Stimulated activated CD8-positive, alpha-beta memory T cell treated with anti-CD3 and anti-CD28 coated beads, Interleukin-12 subunit alpha, Interleukin-12 subunit beta, amount 100 ng/mL, for 1 hour (primary cell): Measurements from ENCODE around the gene TSC22D2.

ENCODE experiments used
- DNase-seq: peaks from one replicate; pipeline ENCODE4 v3.0.0-alpha.2; 2020; ENCODE audit warnings: low read depth

The TSC22D2 gene

DNA sequence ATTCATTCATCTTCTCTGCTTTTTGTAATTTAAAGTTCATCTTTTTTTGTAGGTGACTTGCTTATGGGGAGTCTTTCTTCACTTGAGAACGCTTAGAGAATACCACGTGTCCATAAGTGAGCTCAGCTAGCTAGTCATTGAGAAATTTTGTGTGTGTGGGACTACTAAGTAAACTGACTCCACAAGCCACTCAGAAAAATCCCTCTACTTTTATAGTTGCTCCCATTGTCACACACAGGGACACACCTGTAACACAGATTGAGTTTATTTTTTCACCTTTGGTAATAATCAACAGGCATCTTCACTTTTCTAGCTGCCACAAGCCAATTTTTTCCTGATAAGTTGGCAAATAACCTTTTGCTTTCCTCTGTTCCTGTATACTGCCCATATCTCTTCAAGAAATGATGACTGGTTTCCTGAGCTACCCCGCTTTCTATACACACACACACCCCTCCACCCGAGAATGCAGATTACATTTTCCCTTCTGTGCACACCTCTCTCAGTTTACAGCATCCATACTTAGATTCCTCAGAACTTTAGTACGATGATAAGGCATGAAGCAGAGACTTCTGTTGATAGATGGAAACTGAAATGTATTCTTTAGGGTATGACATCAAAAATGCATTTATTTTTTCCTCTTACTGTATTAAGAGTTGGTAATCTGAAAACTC, 4.6 kb downstream of the TSC22D2 start:
- DNase-seq: no peak

DNA sequence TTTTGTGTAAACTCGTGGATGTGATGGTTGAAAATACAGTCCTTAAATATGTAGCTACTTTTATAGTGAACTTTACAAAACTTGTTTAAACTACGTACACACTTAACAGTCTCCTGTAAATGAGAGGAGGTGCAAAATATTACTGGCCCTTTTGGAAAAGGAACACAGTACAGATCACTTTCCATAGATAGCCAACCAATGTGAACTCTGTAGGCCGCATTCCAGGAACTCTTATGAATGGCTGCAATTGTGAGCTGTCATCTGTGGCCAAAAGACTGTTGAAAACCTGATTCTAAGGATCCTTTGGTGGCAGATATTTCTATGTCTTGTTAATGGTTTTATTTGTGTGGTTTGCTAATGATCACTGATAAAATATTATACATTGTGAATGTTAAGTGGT, 6.2 kb downstream of the TSC22D2 start:
- DNase-seq: no peak

DNA sequence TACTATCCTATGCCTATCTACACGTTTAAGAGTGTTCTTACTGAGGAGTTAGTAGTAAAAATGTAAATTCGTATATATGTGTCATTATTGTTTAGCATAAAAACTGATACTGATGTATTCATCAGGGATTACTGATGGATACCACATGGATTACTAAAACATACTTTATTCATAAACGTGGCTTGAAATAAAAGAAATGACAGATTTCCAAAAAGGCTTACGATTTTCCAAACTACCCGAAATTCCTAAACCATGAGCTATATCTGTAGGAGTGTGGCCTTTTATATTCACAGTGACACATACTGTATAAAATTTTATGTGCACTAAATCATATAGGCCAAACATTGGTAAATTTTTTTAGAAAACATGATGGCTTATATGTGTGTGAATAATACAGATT, 6.9 kb downstream of the TSC22D2 start:
- DNase-seq: no peak

DNA sequence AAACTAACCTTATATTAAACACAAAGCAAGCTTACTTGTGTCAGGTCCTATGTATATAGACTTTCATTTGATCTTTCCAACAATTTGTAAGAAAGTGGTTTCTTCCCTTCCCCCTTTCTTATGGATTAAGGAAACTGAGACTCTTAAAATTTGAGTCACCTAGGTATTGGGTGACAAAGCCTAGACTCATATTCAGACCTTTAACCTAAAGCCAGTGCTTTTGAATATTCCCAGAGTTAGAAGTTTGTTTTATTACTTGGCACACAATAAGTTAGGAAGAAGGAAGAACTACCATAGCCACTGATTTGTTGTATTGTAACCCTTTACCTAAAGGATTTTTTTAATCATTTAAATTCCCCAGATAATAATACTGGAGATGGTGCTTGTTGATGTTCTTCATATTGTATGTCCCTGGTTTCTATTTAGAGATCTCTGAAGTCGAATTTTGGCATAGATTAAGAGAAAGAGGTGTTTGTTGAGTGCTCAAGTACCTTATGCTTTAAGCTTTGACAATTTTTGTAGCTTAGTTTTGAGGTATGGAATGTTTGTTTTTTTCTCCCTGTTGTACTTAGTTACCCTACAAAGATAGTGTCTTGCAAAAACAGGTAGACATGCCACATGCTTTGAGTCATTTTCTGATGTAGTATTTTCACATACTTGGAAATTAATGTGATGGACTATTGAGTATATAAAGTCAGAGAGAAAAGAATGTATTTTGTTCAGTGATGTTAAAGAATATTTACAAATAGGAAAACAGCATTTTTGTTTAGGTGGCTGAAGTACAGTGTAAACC, 11.2 kb downstream of the TSC22D2 start:
- no peak for DNase-seq

DNA sequence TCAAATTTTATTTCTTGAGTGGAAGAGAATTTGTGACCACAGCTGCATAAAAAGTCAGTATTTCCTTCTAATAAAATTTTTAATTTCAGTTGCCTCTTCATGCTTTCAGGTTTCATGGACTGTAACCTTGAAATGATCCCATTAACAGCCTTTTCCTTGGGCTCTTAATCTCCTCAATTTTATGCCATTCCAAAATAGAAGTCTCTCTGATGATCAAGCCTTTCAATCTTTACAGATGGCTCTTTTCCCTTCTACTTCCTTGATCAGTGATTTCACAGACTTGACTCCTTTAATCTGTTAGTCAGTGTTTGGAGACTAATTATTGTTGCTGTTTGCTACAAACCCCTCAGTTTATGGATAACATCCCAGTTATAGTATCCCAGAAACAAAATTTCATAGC, 11.9 kb downstream of the TSC22D2 start:
- DNase-seq: no peak

DNA sequence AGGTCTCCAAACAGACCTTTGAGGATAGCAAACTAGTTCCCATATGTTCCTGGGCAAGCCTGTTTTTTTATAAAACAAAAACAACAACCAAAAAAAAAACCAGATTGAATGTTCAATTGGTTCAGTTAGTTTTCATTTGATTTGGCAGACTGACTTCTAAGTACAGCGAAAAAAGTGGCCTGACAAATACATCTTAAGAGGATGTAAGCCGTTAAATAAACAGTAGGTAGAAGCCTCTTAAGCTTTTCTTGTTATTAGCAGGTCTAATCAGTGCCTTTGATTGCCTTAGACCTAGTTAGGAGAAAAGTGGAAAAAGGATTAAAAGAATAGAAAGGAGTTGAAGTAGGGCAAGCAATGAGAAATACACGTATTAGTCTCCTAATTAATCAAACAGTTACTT, 13.2 kb downstream of the TSC22D2 start:
- no peak for DNase-seq

DNA sequence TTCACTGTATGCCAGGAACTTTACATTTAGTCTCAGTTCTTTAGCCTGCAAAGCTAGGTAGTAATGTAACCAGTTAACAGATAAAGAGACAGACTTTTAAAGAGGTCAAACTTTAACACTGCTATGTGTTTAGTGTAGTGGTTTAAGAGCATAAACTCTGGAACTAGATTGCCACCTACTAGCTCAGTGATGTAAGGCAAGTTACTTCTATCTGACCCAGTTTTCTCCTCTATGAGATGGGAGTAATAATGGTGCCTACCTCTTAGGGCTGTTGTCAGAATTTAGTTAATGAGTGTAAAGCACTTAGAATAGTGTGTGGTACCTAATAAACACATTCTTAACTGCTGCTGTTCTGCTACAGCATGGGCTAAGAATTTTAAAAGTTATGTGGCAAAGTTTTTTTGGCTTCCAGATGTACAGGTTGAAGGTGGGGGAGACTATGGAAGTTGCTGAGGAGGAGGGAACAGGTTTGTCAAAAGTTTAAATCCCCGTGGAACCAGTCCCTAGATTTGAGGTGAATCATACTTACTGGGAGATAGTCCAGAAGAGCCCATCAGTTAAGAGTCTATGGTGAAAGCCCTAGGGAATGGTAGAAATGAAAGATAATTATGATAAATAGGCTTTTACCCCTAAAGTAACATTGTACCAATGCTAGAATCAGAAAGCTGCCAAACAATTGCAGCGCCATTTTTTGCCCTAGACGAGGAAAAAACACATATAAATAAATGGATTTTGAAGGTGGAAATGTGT, 13.9 kb downstream of the TSC22D2 start:
- DNase-seq: no peak

DNA sequence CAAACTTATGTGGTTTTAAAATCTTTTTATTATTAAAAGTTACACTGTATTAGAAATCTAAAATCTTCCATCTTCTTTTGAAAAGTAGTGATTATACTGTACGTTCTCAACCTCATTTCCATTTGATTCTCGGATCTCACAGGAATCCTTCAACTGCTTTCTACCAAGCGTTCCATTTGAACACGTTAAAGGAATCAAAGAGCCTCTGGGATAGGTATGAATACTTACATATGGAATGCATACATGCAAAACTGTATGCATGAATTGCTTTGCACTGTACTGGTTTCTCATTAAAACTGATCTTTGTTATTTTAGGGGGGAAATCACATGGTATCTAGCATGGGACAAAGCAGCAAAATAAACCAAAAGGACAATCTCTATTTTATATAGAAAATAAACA, 14.8 kb downstream of the TSC22D2 start:
- no peak for DNase-seq

DNA sequence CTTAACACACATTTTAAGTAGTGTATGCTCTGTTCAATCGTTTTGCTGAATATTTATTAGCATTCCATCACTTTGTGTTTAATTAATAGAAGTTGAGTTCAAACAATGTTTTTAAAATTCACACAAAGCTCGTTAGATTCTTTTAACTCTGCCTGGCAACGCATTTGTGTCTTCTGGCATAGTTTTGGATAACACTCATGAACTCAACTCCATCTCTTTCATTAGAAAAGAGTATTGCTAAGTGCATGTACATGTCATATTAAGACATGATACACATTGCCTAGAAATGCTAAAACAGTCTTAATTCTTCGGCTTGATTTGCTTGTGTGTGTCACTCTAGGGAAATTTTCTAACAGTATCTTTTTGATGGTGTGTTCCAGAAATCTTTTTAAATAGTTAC, 15.7 kb downstream of the TSC22D2 start:
- no peak for DNase-seq

DNA sequence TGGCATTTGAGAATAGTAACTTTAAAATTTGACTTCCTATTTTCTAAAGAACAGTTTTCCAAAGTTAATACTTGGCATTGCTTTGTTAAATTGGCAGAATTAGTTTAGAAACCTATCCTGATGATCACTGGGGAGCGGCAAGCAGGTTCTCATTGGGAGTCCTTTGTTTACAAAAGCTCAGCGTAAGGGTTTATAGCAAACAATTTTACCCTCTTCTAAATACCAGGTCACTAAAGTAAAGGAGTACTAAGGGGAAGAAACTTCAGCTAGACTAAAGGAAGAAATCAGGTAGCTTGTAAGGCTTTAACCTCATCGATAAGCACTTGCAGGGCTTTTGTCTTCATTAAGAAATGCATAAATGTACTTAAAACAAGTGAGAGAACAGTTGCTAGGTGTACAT, 18.2 kb downstream of the TSC22D2 start:
- no peak for DNase-seq

DNA sequence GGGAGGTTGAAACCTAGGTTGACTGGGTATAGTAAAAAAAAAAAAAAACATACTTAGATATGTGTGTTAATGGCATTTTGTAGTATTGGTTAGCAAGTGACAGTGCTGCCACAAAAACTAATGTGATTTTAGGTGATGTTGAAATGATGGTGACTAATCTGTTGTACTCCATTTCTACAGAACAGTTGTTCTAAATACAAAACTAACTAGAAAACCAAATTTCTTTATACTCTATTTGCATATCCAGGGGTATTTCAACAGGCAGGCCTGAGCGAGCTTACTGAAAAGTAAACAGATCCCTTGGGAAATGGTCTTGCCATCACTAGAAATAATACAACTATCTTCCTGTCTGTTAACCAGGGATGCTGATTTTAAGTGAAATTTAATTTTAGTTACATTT, 20.5 kb downstream of the TSC22D2 start:
- no peak for DNase-seq

DNA sequence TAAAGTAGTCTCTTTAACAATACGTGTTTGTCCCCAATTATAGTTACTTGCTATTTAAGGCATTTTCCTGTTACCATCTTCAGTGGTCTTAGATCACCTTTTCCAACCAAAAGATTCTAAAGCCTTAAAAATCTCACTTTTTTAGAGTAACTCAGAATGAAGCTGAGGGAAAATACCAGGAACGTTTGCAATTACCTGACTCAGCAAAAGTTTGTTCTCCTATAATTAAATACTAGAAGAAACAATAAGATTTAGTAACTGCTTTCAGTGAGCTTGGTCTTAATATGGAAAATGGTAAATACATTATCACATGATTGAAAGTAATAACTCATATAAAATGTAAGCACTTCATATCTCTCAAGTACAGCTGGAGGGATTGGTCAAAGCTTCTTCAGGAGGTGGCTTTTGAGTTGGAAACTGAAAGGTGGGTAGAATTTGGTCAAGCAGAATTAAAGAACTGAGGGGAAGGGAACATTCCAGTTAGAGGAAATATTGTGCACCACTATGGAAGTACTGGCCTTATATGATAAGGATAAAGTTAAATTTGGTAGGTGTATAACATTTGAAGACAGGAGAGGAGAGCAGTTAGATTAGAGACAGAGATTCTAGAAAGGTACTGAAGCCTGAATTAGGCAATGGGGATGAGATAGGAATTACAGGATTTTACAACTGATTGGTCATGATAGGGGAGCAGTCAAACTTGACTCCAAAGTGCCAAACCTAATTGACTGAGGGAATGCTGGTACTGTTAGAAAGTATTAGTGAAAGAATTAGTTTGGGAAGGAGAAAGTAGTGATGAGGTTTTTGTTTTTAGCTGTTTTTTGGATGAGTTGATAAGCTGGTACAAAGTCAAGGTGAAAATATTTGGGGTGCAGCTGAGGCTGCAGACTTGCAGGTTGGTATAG, 21.9 kb downstream of the TSC22D2 start:
- no peak for DNase-seq

DNA sequence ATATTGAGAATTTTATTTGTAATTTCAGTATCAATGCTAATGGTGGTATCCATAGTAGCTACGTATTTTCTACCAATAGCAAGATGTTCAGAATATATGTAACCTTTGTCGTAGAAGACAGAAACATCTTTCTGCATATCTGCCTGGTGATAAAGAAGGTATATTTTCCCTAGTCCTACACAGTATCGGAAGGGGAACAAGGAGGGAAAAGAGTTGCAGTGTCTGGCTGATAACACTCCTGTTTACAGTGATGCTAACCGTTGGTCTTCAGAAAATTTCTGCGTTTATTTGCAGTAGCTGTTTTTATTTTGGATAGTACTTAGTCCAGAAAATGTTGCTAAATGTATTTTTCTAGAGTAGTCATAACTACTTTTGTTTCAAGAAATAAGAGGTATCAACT, 25.2 kb downstream of the TSC22D2 start:
- no peak for DNase-seq

DNA sequence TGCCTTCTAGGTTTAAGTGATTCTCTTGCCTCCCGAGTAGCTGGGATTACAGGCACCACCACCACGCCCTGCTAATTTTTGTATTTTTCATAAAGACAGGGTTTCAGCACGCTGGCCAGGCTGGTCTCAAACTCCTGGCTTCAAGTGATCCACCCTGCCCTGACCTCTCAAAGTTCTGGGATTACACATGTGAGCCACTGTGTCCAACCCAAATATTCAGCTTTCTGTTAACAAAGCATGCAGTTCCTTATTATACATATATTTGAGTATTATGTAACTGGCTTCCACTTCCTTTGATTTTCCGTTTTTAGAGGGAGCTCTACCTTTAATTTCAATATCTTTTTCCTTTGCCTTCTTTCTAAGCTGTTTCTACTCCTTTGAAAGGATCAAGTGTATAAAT, 26.1 kb downstream of the TSC22D2 start:
- no peak for DNase-seq

DNA sequence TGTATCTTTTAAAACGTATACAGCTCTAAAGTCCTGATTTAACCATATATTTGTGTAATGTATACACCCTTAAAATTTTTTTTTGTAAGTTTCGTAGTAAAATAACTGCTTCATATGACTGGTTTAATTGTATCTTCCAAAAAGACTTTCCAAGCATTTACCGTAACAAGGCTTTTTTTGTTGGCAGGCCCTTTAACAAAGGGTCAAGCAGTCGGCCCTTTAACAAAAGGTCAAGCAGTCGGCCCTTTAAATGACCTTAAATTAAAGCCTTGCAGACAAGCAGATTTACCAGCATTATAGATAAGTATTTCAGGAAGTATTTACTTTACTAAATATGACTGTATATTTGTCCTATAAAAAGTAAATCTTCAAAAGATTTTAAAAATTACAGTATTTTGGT, 28.1 kb downstream of the TSC22D2 start:
- DNase-seq: no peak

DNA sequence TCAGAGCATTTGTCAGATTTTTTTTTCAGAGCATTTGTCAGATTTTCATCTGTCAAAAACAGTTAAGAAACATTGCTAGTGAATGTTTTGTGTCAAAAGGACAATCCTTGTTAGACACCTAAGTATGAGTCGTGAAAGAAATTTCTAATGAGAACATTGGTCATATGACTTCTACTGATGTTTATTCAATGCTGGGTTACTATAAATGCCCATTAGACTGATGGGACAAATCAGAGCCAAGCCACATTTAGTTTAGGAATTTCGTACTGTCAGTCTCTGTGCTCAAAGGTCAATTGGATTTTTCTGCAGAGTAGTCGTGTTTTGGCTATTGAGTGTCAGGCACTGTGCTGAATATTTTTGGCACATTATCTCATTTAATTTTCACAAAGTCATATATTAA, 31.6 kb downstream of the TSC22D2 start:
- no peak for DNase-seq

DNA sequence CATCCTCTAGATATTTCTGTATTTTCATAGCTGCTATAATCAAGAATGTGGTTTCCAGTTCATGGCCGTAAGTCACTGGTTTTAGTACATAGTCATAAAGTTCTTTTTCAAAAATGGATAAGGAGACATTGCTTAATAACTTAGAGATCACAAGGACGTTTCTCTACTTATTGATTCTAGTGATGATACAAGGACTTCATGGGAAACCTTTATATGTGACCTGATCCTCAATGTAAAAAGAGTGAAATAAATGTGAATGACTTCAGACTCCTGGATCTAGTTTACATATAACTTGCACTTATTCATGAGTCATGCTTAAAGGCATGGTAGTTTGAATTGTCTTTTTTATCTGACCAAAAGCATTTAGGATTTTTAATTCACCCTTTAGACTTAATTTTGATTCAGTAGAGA, 35.2 kb downstream of the TSC22D2 start:
- DNase-seq: no peak

DNA sequence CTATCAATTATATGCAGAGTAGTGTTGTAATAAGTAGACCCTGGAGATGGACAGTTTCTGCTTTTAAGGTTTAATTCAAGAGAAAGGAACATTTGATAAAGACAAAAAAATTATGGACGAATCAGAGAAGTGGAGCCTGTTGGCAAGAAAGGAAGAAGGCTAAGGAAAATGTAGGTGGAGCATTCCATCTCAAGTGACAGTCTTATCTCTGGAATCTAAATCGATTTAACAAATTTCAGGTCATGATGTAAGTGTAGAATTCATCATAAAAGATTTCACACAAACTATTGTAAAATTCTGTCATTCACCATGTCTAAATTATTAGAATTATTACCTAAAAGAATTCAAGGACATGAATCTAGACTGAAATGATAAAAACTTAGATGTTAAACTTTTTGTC, 36.3 kb downstream of the TSC22D2 start:
- no peak for DNase-seq

DNA sequence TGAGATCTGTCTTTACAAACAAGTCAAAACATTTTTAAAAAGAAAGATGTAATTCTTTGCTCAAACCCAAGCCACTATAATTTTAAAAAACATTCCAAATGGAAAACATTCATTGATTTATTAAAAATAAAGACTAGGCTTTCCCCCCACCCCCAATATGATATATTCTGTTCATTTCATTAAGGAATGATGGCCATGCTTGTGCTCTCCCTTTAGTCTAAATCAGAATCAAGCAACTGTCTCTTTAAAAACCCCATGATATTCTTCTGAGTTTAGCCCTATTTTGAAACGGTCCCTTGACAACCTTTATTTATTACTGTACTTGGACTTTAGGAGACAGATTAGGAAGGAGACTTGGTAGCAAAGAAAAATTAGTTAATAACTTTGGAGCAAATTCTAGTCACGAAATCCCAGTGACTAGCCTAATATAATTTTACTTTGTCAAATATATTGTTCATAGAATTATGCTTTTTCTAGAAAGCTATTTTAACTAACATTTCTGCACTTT, 38.4 kb downstream of the TSC22D2 start:
- no peak for DNase-seq

DNA sequence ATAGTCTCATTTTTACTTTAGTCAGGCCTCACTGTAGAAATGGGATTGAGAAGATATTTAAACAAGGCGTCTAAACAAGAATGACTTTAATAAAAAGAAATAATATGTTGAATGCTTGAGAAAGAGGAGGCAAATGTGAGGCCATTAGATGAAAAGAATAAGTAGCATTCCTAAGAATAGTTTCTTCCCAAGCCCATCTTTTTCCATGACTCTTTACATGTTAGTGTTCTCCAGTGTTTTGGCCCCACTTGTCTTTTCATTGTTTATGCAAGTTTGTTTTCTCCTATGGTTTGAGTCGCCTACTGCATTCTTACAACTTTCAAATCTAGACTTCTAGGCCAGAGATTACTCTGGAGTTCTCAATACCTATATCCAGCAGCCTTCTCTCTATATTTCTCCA, 39.0 kb downstream of the TSC22D2 start:
- no peak for DNase-seq

DNA sequence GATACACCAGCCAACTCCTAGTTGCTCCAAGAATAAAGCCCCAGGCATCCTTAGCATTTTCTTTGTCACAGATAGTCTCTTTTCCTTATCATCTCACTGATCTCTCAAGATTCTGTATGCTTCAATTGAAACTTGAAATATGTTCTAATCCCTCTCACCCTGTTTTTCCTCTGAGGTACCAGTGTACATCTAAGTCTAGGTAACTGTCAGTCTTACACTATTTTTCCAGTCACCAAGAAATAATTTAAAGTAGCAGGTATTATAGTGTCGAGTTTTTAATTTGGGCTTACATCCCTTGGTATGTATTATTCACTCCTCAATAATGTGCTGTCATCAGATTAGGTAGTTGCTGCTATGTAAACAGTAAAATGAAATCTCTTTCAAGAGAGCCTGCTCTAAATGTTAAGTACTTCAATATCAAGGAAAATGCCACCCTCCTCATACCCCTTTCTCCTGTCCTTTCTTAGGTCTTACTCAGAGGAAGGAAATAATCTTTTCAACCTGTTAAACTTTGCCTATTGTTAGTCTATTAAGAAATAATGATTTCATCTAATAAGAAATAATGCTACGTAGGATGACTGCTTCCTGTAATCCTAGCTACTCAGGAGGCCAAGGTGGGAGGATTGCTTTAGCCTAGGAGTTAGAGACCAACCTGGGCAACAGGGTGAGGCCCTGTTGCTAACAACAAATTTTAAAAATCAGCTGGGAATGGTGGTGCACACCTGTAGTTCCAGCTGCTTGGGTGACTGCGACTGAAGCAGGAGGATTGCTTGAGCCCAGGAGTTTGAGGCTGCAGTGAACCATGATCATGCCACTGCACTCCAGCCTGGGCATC, 39.8 kb downstream of the TSC22D2 start:
- no peak for DNase-seq
